ENCODE measurements around the gene TMEM120A.

The TMEM120A gene

DNA sequence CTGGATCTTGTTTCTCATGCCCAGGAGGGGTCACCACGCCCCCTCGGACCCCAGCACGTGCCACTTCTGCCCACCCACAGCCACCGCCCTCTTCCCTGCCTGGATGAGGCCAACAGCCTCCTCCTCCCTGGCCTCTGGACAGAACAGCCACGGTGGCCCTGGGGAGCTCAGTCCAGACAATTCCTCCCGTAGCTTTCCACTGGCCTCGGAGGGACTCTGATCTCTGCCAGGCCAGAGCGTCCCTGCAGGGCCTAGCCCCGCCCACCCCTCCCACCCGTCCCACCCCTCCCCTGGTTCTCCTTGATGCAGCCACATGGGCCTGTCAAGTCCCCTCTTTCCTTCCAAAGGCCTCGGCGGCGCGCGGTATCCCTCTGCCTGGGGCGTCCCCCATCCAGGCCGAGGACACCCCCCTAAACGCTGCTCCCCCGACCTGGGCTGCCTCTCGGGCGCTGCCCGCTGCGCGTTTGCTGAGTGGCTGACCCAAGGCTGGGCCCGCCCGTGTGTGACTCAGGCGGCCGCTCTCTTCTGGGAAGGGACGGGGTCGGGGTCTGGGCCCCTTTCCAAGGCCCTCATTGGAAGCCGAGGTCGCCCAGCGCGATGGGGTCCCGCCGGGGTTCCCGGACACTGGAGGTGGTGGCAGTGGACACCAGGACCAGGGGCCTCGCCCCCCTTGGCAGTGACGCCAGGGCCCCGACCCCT is 557 bp downstream of the TMEM120A start:
- FAIRE-seq: no peak

DNA sequence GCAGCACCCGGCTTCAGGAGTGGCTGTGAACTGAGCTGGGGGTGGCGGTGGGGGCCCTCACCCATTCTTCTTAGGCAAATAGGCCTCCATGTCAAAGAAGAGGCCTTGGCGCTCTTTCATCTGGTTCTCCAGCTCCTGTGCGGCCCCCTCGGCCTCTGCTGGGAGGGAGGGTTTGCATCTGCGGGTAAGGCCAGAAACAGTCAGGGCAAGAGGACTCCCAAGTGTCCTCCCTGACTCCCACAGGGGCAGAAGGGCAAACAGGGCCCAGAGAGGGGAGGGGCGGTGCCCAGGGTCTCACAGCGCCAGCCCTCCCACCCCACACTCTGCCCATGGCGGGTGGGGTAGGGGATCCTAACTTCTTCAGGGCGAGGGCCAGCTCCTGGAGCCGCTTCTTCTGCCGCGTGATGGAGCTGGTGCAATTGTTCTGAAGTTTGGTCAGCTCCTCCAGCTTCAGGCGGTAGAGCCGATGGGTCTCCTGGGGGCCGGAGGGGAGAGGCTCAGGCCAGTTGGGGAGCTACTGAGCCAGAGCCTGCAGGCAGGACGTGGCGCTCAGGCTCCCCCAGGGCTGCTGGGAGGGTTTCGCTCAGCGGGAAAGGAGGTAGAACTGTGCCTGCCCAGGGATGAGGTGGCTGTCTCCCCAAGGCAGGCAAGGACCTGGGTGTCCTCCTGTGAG is 2.2 kb downstream of the TMEM120A start:
- no peak for FAIRE-seq

DNA sequence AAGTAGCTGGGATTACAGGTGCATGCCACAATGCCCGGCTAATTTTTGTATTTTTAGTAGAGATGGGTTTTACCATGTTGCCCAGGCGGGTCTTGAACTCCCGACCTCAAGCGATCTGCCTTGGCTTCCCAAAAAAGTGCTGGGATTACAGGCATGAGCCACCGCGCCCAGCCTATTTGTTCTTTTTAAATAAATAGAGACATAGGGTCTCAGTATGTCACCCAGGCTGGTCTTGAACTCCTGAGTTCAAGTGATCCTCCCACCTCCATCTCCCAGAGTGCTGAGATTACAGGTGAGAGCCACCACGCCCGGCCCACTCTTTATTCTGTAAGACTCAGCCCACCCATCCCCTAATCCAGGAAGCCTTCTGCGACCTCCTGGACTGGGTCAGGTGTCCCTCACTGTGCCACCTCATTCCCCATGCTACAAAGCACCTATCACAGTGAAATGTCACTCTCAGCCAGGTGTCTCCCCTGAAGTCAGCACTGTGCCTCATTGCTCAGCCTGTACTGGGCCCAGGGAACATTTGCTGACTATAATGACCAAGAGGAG is 2.8 kb downstream of the TMEM120A start:
- no peak for FAIRE-seq

DNA sequence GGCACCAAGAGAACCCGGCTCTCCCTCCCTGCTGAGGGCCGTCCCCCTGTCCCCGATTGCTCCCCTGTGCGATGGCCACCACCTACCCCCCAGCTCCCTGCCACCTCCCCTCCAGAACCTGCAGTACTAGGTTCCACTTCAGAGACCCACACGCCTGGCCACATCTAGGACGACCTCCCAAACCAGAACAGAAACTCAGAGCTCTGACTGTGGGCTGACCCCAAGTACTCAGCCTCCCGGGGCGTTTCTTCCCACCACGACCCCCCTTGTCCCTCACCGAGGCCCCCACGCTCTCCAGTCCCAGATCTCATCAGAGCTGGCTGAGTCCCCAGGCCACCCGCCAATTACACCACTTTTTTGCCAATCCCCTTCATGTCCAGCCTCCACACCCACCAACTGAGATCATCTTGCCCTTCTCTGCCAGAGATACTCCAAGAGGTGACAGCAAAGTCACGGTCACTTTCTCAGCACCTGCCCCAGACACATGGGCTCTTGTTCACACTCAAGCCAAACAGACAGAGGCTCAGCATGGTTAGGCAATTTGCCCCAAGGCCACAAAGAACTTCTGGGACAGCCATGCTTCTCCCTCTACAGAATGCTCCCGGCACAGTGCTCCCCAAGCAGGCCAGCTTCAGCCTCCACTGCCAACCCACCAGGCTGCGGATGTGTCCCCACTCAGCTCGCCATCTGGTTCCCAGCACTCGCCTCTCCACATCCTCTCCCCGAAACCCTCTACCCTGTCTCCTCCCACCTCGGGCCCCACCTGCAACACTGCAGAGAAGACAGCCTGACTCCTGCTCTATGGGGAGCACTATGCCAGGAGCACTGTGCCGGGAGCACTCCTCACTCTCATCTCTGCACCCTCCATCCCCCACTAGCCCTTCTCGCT is 4.7 kb downstream of the TMEM120A start:
- FAIRE-seq: no peak

DNA sequence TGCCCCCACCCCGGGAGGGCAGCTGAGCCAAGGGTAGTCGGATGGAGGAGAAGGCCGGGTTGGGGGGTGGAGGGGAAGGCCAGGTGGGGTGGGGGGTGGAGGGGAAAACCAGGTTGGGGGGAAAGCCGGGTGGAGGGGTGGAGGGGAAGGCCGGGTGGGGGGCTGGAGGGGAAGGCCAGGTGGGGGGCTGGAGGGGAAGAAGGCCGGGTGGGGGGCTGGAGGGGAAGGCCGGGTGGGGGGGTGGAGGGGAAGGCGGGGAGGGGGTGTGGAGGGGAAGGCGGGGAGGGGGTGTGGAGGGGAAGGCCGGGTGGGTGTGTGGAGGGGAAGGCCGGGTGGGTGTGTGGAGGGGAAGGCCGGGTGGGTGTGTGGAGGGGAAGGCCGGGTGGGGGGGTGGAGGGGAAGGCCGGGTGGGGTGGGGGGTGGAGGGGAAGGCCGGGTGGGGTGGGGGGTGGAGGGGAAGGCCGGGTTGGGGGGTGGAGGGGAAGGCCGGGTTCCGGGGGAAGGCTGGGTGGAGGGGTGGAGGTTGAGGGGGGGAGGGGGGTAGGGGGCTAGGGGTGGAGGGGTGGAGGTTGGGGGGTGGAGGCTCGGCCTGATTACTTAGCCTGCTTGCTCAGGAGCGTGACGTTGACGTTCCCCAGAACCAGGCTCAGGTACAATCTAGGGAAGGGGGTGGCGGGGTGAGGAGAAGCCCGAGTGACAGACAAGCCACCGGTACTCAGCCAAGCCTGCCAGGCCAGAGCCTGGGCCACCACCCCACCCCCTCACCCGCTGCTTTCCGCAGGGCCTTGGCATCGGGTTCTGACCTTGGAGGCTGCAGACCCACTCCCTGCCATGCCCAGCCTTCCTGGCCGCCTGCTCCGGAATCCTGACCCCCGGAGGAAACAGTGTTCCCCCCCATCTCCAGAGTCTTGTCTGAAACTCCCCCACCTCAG is 5.6 kb downstream of the TMEM120A start:
- no peak for FAIRE-seq

DNA sequence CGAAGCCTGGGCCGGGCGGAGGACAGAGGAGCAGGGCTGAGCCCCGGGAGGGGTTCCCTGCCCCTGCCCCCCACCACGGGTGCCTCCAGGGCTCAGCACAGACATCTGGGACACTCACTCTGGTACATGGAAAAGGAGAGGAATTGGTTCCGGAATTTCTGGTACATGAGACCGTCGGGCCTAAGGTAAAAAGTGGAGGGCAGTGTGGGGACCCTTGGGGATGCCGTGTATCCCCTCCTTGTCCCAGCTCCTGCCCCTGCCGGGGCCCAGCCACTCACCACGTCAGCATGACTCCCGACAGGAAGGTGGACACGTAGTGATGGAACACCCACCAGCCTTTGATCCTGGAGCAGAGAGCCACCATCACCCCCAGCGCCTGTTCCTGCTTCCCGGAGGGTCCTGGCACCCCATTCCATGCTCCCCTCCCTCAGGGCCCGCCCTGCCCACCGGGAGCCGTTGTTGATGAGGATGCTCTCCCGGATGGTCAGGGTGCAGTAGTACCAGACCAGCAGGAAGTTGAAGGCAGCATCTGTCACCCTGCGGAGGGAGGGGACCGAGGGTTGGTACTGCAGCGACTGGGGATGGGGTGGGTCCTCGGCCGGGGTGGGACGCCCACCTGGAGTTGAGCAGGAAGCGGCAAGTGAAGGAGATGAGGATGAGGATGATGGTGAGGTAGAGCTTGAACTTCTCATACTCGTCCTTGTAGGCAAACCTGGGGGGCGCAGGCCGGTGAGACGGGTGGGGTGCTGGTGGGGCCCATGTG is 6.4 kb downstream of the TMEM120A start:
- FAIRE-seq: no peak

DNA sequence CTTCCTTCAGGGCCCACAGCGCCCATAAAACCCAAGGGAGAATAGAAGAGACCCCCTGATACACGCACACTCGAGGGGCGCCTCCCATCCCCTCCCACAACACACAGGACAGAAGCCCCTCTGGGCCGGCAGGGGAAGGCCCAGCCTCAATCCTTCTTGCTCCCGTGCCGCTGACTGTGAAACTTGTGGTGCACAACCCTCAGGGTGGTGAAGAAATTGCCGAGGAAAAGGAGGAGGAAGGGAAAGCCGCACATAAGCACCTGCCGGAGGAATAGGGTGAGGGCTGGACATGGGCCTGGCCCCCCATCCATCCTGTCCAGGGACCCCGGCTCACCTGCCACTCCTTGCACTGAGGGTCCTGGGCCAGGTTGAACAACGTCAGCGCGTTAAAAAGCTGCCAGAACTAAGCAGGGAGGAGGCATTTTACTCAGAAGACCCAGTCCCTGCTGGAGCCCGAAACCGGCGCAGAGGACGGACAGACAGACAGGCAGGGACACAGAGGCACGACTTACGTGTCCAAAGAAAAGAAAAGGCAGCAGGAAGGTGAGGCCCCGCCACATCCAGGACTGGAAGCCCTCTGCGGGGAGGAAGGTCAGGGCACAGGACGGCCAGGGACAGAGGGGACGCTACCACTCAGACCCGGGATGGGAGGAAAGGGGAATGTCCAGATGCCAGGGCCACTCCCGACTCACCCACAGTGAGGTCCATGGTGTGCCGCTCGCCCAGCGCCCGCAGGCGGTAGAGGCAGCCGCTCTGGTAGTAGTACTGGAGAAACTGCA is 7.2 kb downstream of the TMEM120A start:
- no peak for FAIRE-seq

DNA sequence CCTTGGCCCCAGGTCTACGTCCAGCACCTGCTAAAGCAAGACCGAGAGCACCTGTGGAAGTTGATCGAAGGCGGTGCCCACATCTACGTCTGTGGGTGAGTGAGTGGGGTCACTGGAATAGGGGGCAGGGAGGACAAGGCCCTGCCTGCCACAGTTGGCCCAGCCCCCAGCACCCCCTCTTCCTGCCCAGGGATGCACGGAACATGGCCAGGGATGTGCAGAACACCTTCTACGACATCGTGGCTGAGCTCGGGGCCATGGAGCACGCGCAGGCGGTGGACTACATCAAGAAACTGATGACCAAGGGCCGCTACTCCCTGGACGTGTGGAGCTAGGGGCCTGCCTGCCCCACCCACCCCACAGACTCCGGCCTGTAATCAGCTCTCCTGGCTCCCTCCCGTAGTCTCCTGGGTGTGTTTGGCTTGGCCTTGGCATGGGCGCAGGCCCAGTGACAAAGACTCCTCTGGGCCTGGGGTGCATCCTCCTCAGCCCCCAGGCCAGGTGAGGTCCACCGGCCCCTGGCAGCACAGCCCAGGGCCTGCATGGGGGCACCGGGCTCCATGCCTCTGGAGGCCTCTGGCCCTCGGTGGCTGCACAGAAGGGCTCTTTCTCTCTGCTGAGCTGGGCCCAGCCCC is 8.1 kb downstream of the TMEM120A start:
- no peak for FAIRE-seq

- no peak for FAIRE-seq
Measured at GRCh38 chr7:75985518-75986146, 8.8 kb downstream of the TMEM120A start.

DNA sequence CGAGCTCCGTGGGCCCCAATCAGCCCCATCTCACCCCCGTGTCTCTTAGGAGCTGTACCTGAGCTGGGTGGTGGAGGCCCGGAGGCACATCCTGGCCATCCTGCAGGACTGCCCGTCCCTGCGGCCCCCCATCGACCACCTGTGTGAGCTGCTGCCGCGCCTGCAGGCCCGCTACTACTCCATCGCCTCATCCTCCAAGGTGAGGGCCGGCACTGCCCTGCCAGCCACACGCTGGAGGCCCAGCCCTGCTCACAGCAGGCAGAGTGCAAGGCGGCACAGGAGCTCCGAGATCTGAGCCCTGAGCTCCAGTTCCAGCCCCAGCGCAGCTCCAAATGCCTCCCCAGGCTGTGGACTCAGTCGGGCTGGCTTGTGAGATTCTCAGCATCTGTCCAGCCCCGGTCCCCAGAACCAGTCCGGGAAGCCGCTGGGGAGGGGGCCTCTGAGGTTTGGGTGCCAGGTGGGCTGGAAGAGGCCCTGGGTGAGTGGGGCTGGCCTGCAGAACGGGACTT is 9.3 kb downstream of the TMEM120A start:
- FAIRE-seq: no peak

- FAIRE-seq: no peak
Measured at GRCh38 chr7:75984130-75985008, 10.0 kb downstream of the TMEM120A start.

DNA sequence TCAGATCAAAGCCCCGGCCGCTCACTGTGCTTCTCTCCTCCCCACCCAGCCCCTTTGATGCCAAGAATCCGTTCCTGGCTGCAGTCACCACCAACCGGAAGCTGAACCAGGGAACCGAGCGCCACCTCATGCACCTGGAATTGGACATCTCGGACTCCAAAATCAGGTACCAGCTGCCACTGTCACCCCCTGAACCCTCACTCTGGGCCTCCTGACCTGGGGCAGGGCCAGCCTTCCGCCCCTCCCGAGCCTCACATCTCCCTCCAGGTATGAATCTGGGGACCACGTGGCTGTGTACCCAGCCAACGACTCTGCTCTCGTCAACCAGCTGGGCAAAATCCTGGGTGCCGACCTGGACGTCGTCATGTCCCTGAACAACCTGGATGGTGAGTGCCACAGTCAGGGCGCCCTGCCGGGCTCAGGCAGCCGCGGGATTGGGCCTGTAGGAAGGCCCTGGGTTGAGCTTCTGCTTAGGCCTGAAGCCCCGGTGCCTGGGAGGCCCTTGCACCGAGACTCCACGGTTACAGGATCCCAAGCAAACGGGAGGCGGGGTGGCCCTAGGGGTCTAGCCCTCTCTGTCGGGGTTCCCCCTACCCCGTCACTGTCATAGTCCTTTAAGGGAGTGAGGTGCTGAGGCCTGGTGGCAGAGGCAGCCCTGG is 10.8 kb downstream of the TMEM120A start:
- no peak for FAIRE-seq

DNA sequence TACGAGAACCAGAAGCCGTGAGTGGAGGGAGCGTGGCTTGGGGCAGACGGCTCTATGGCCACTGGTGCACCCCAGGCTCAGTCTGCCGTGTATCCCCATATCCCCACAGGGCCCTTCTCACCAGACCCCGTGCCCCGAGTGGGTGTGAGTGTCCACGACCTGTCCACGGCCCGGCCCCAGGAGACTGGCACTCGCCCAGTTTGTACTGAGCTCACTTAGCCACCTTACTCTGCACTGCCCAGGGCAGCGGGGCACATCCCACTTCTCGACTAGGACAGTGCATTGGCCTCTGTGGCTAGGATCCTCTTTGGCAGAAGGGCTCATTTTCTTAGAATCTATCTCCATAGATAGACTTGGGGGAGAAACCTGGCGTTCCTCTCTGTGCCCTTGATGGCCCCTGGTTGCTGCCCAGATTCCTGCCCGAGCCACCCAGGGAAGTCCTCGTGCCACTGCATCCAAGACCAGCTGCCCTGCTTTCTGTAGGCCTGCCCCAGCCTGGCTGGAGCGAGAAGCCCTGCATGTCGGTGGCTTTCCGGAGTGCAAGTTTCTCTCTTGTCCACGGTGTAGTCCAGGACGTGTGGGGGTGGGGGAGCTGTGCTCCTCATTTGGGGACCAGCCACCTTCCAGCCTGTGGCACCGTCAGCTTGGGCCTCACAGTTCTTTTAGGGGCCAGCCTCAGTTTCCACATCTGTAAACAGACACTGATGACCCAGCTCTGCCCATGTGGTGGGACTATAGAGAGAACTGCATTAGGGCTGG is 11.9 kb downstream of the TMEM120A start:
- no peak for FAIRE-seq

DNA sequence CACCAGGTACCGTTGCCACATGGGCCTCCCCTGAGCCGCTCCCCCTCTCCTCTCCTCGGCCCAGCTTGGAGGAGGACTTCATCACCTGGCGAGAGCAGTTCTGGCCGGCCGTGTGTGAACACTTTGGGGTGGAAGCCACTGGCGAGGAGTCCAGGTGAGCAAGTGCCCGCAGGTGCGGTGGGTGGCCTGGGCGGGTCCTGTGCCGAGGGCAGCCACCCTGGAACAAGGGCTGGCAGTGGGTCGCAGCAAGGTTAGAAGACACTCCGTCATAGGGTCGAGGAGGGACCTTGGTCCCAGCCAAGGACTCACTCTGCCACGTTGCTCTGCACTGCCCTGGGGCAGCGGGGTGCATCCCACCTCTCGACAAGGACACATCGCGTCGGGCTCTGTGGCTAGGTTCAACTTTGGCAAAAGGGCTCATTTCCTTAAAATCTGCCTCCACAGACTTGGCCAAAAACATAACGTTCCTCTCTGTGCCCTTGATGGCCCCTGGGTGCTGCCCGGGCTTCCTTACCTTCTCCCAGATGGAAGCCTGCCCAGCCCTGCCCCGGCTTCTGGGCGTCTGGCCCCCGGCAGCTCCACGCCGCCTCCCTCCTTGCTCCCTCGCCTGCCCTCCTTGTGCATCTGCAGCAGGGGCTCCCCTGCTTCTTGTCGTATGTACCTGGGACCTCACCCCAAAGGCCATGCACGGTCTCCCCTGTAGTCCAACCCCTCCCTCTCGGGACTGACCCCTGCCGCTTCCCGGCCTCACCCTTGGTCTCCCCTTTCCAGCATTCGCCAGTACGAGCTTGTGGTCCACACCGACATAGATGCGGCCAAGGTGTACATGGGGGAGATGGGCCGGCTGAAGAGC is 12.7 kb downstream of the TMEM120A start:
- FAIRE-seq: no peak

DNA sequence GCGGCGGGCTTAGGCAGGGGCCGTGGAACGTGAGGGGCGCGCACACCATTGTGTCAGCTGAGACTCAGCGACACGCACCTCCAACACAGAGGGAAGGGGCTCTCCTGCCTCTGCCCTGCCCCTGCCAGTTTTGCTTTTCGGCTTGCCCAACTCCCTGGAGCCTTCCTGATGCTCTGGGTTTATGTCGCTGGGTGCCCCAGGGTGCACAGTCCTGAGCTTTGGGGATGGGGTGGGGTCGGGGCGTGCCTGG is 13.3 kb downstream of the TMEM120A start:
- FAIRE-seq: no peak
